GM19395 (cell line): ENCODE results near the gene SUGCT.

Experiments used
- ATAC-seq: cut with Tn5 transposase; IDR thresholded peaks from one replicate; pipeline ENCODE4 v1.9.1; 2021; ENCODE audit warnings: mild to moderate bottlenecking, moderate library complexity; ENCODE audit not compliant: unreplicated experiment

SUGCT gene

DNA sequence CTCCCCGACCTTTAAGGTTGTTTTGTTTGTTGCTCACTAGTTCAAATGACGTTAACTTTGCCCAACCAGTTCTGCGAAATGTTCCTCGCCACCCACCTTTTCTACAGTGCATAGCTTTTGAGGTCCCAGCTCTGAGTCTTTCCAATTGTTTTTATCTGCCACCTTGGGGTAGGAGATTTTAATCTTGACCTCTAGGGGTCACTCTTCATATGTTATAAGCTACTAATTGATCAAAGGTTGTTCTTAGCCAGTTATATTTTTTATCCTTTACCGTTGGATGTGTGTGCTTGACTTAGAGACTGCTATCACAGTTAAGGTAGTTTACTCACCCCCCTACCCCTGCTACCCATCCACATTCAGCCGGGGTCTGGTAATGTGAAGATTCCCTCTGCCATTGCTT lies 372.4 kb downstream of the SUGCT start:
- no peak for ATAC-seq

- no peak for ATAC-seq
Measured at GRCh38 chr7:40509287-40509996, 374.6 kb downstream of the SUGCT start.

DNA sequence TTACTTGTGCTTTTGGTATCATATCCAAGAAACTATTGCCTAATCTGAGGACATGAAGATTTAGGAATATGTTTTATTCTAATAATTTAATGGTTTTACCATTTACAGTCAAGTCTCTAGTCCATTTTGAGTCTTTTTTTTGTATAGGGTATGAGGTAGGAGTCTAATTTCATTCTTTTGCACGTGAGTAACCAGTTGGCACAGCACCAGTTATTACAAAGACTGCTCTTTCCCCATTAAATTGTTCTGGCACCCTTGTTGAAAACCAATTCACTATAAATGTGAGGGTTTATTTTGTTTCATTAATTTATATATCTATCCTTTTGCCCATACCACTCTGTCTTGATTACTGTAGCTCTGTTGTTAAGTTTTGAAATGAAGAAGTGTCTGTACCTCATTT lies 381.6 kb downstream of the SUGCT start:
- no peak for ATAC-seq

GRCh38 chr7:40519009-40519408 lies 384.2 kb downstream of the SUGCT start:
- ATAC-seq: no peak

- ATAC-seq: no peak
Measured at GRCh38 chr7:40520986-40521738, 386.4 kb downstream of the SUGCT start.

- no peak for ATAC-seq
Measured at GRCh38 chr7:40525764-40526163, 391.0 kb downstream of the SUGCT start.

DNA sequence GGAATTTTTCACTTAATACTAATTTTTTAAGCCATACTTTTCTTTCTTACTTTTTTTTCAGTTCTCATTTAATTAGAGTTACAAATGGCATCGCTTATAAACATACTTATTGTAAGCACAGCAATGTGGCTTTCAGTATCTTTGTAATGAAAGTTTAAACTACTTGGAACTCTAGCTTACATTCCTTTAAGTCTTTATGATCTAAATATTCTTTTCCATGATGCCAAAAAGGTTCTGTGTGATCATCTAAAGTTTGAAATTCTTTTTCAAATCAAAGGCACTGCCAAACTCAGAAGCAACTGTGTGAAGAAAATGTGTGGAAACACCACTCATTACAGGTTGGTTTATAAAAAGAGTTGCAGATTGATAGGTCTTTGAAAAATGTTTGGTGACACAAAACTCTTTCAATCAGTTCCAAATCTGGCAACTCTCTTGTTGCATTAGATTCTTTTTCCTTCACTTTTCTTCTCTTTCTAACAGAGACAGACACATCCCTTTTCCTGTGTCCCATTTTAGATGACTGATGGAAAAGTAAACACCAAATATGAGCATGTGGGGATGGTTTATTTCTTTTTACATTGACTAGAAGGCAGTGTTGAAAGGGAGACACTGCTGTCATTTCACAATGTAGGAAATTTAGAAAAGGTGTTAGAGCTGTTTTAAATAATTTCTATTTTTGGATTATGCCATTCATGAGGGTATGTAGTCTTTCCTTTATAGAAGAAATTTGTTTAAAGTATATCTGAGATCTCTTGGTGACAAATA lies 392.3 kb downstream of the SUGCT start:
- no peak for ATAC-seq

- no peak for ATAC-seq
Measured at GRCh38 chr7:40527723-40528122, 392.9 kb downstream of the SUGCT start.

GRCh38 chr7:40530292-40530691 lies 395.5 kb downstream of the SUGCT start:
- no peak for ATAC-seq

GRCh38 chr7:40531956-40532355 lies 397.2 kb downstream of the SUGCT start:
- no peak for ATAC-seq

DNA sequence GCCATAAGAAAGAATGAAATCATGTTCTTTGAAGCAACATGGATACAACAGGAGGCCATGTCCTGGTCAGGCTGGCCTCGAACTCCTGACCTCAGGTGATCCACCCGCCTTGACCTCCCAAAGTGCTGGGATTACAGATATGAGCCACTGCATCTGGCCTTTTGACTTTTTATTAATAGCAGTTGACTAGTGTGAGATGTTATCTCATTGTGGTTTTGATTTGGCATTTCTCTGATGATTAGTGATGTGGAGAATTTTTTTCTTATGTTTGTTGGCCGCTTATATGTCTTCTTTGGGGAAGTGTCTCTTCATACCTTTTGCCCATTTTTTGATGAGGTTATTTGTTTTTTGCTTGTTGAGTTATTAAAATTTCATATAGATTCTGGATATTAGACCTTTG lies 400.9 kb downstream of the SUGCT start:
- ATAC-seq: no peak

- ATAC-seq: no peak
Measured at GRCh38 chr7:40536421-40536820, 401.6 kb downstream of the SUGCT start.

DNA sequence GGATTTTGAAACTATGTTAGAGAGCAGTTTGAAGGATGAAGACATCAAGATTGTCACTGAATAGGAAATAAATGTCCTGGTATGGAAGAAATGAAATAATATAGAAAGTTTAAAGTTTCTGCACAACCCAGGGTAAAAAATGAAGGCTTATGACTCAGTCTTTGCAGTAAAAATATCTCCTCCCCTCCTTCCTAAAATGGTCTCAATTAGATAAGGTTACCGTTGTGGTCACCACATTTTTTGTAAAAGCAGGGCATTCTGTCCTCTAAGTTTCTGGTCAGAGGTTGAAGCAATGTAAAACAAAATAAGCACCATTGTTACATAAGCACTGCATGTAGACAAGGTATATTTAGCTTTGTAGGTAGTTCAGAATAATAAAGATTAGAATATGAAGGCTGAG lies 403.5 kb downstream of the SUGCT start:
- no peak for ATAC-seq

DNA sequence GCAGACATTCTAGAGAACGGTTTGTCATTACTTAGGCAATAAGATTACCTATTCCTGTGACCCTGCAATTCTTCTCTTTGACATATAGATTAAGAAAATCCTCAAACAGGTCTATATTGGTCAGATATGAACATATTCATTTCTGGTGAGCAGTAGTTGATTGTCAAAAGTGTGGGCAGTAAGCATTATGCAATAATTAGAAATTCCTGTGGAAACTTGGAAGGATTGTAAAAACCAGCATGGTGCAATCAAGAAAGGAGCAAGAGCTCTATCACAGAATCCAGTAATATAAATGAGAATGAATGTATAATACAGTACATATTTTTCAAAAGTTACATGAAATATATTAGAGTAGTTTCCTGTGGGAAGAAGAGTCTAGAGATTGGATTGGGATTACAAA lies 406.5 kb downstream of the SUGCT start:
- ATAC-seq: no peak

GRCh38 chr7:40542982-40543741 lies 408.4 kb downstream of the SUGCT start:
- ATAC-seq: no peak

GRCh38 chr7:40544221-40544723 lies 409.5 kb downstream of the SUGCT start:
- ATAC-seq: no peak

DNA sequence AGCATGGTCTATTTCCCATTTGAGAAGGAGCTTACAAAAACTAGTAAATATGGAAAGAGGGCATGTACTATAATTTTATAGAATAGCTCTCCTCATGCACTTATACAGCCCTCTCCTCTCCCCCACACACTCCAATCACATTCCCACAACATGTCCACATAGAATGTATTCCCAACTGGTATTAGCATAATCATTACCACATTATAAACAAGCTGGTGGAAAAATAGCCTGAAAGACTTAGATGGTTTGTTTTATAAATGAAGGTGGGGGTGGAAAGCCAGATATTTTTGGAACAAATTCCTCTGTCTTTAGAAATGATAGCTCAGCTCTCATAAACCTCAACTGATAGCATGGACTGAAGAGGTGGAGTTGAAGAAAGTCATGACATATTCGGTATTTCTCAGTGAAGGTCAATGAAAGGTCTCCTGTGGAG lies 410.1 kb downstream of the SUGCT start:
- ATAC-seq: no peak

- no peak for ATAC-seq
Measured at GRCh38 chr7:40545739-40546138, 410.9 kb downstream of the SUGCT start.

- ATAC-seq: no peak
Measured at GRCh38 chr7:40546616-40547501, 412.1 kb downstream of the SUGCT start.
